SK-N-MC (cell line): Measurements from ENCODE around the gene LMOD1.
"Not testable (repeated sequence)": the region's sequence is repeated elsewhere in the genome, so short reads cannot be mapped to it uniquely, and the experiment has no call there.

Experiments
- DNase-seq: peaks from one replicate; pipeline ENCODE4 v3.0.0-alpha.2; 2011; ENCODE audit warnings: low read depth, low spot score
- H3K27ac ChIP-seq: fragments of 200-600 bp; sonication (generic); 2 replicates; pipeline ENCODE4 v1.5.1; 2016; ENCODE audit warnings: mixed run types
- H3K36me3 ChIP-seq: fragments of 200-600 bp; sonication (generic); 2 replicates; pipeline ENCODE4 v1.6.1; 2017; ENCODE audit warnings: antibody characterized with exemption, low read length, mixed read lengths; ENCODE audit not compliant: insufficient read depth
- H3K4me3 ChIP-seq: fragments of 200-600 bp; sonication (generic); 2 replicates; pipeline ENCODE4 v1.5.1; 2016
- H3K9ac ChIP-seq: fragments of 200-600 bp; sonication (generic); 2 replicates; pipeline ENCODE4 v1.8.0; 2017; ENCODE audit warnings: mixed run types, mixed read lengths; ENCODE audit not compliant: insufficient read length
- H3K9me3 ChIP-seq: fragments of 200-600 bp; sonication (generic); 2 replicates; pipeline ENCODE4 v1.6.1; 2017; ENCODE audit warnings: low read depth, mild to moderate bottlenecking, antibody characterized with exemption, low read length, moderate library complexity, mixed read lengths
- EZH2 ChIP-seq: fragments of 200-600 bp; sonication (generic); IDR thresholded peaks from one replicate; pipeline ENCODE4 v1.6.1; 2017; ENCODE audit warnings: antibody characterized with exemption
- FOXP2 ChIP-seq: optimal IDR thresholded peaks from 2 replicates; pipeline ENCODE3; 2011; ENCODE audit warnings: mild to moderate bottlenecking, moderate library complexity; ENCODE audit not compliant: insufficient read depth; ENCODE audit errors: extremely low read length, control extremely low read depth
- POLR2AphosphoS5 ChIP-seq: IDR thresholded peaks from 2 replicates; pipeline ENCODE4 v1.6.1; 2012; ENCODE audit warnings: mild to moderate bottlenecking, low read depth, low read length, borderline replicate concordance

The LMOD1 gene

DNA sequence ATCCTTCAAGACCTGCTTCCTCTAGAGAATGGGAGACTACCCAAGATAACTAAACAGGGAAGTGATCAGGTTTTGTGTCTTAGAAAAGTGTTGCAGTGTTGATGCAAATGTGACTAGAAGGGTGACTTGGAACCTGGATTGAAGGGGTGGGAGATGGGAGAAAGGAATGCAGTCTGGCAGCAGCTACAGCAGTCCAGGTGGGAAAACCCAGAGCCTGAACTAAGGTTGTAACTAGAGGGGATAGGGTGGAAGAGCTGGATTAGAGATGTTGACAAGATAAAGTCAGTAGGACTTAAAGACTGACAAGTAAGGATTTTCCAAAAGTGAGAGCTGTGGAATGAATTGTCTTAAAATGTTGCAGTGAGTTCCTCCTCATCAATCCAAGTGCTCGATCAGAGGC, 64.7 kb downstream of the LMOD1 start:
- DNase-seq = no peak
- TF ChIP-seq EZH2 (no peak), POLR2AphosphoS5 (peak; percentile 11; the same call in 1 of the 2 replicates)
- Histone ChIP-seq H3K9ac (no peak overlapping the region), H3K36me3 (peaks cover 4% of the 10 kb centered on the region; the same call in 1 of the 2 replicates), H3K4me3 (no peak overlapping the region), H3K27ac (no peak overlapping the region), H3K9me3 (no peaks in the 10 kb centered on the region)

DNA sequence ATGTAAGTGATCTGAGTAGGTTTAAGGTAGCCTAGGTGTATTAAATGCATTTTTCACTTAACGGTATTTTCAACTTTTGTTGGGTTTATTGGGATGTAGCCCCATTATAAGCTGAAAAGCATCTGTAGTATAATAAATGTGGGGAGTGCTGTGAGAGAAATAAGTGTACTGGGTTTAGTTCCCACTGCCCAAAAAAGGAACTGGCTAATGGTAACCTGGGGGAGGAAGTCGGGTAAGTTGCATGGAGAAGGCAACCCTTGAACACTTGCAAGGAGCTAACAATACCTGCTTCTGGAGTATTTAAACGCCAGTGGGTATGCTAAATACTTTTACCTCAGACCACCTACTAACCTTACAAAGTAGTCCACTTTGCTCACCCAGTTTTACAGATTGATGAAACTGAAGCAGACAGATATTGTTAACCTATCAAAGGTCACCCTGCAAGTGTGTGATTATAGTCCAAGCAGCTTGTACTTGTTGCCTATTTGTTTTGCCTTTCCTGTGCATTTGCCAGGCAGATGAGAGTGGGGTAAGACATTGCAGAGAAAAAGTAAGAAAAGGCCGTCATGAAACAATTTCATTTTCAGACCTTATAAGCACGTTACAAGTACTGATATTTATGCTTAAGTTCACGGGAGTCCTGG, 65.3 kb downstream of the LMOD1 start:
- Histone ChIP-seq H3K4me3 (no peak overlapping the region), H3K27ac (no peak overlapping the region), H3K9me3 (no peaks in the 10 kb centered on the region), H3K9ac (no peak overlapping the region), H3K36me3 (peaks cover 10% of the 10 kb centered on the region)
- no peak for DNase-seq
- TF ChIP-seq POLR2AphosphoS5 = no peak
- no peak for TF ChIP-seq EZH2
- TF ChIP-seq FOXP2 = no peak

DNA sequence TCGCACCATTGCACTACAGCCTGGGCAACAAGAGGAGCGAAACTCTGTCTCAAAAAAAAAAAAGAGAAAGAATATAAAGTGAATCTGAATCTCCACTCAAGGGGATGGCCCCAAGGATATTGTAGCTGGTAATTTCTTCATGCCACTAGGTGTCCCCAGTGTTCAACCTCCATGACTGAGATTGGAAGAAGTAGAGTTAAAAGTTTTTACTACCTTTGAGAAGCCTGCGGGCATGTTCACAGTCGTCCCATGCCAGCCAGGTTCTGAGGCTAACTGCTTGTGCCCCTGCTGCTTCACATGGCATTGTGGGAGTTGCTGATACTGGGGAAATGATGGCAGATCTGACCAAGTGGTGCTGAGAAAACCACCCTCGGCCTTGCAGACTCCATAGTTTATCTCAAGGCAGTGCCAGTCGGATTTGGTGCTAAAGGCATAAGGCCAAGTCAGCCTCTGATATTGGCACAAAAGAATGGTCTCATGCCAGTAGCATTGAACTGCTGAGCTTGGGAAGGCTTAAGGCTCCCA, 68.4 kb downstream of the LMOD1 start:
- Histone ChIP-seq H3K27ac (no peak overlapping the region), H3K4me3 (no peak overlapping the region), H3K36me3 (peaks cover 36% of the 10 kb centered on the region), H3K9me3 (no peaks in the 10 kb centered on the region), H3K9ac (no peak overlapping the region)
- DNase-seq = peak; percentile 35
- TF ChIP-seq EZH2 = no peak
- peak; percentile 31 for TF ChIP-seq POLR2AphosphoS5

- TF ChIP-seq POLR2AphosphoS5 (no peak), FOXP2 (no peak), EZH2 (no peak)
- no peak overlapping the region for H3K9ac ChIP-seq
- H3K9me3 ChIP-seq = no peaks in the 10 kb centered on the region
- H3K27ac ChIP-seq = peak overlapping the region; percentile 42; the same call in 1 of the 2 replicates
- no peak for DNase-seq
- peaks cover 53% of the 10 kb centered on the region for H3K36me3 ChIP-seq
- no peak overlapping the region for H3K4me3 ChIP-seq
Observed at GRCh38 chr1:201876148-201876818, 70.1 kb downstream of the LMOD1 start.

DNA sequence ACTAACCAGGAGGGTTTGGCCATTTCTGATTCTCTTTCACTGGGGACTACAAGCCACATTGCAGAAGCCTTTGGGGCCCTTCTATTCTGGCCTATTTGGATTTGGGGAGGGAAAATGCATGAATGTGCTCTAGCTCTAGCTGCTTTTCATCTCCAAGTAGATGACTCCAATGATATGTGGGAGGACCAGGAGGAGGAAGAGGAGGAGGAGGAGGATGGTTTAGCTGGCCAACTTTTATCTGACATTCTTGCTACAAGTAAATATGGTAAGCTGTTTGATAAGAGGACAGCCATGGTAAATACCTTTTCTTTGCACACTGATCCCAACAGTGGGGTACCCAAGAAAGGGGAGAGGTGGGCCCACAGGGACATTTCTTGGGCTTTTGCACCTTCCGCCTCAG, 71.7 kb downstream of the LMOD1 start:
- no peak for DNase-seq
- Histone ChIP-seq H3K27ac (no peak overlapping the region), H3K9me3 (no peaks in the 10 kb centered on the region), H3K36me3 (peaks cover 68% of the 10 kb centered on the region), H3K4me3 (no peak overlapping the region), H3K9ac (no peak overlapping the region)
- no peak for TF ChIP-seq FOXP2
- no peak for TF ChIP-seq EZH2
- TF ChIP-seq POLR2AphosphoS5 = no peak

GRCh38 chr1:201870397-201870796, 76.0 kb downstream of the LMOD1 start:
- Histone ChIP-seq H3K36me3 (peaks cover 95% of the 10 kb centered on the region), H3K9ac (no peak overlapping the region), H3K27ac (no peak overlapping the region), H3K9me3 (no peaks in the 10 kb centered on the region), H3K4me3 (no peak overlapping the region)
- no peak for DNase-seq
- TF ChIP-seq POLR2AphosphoS5 (no peak), EZH2 (no peak)

- peaks cover 86% of the 10 kb centered on the region for H3K36me3 ChIP-seq
- no peak for DNase-seq
- H3K4me3 ChIP-seq = no peak overlapping the region
- H3K9me3 ChIP-seq = no peaks in the 10 kb centered on the region
- H3K27ac ChIP-seq = no peak overlapping the region
- no peak overlapping the region for H3K9ac ChIP-seq
- no peak for TF ChIP-seq POLR2AphosphoS5
- TF ChIP-seq FOXP2 = no peak
- no peak for TF ChIP-seq EZH2
Observed at GRCh38 chr1:201861448-201861847, 84.9 kb downstream of the LMOD1 start.

DNA sequence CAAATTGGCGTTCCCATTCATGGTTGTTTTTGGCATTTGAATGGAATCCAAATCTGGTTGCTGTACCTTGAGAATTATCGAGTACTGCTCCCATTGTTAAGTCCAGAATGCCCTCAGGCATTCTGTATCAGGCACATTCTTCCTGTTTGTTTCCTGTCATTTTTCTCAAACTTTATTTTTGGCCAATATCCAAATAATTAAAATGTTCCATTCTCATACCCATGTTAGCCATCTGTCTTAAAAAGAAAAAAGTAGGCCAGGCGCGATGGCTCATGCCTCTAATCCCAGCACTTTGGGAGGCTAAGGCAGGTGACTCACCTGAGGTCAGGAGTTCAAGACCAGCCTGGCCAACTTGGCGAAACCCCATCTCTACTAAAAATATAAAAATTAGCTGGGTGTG, 86.9 kb downstream of the LMOD1 start:
- H3K9me3 ChIP-seq = no peaks in the 10 kb centered on the region
- H3K36me3 ChIP-seq = peaks cover 89% of the 10 kb centered on the region

DNA sequence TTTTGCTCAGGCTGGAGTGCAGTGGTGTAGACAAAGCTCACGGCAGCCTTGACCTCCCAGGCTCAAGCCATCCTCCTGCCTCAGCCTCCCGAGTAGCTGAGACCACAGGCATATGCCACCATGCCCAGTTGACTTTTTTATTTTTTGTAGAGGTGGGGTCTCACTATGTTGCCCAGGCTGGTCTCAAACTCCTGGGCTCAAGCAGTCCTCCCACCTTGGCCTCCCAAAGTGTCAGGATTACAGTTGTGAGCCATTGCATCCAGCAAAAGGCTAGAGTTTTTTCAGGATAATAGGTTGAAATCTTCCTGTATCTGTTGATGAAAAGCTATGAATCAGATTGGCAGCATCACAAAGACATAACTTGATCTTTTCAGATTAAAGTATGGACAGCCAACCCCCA, 89.6 kb downstream of the LMOD1 start:
- not testable (repeated sequence) for H3K4me3 ChIP-seq, H3K9ac ChIP-seq, DNase-seq, H3K9me3 ChIP-seq, H3K27ac ChIP-seq
- peaks cover 94% of the 10 kb centered on the region for H3K36me3 ChIP-seq

More for the DNA sequence above, 86.9 kb downstream of the LMOD1 start:
- no peak for DNase-seq
- H3K4me3 ChIP-seq = no peak overlapping the region
- H3K27ac ChIP-seq = no peak overlapping the region
- TF ChIP-seq EZH2 (no peak), POLR2AphosphoS5 (no peak), FOXP2 (no peak)
- no peak overlapping the region for H3K9ac ChIP-seq
